Esophagus mucosa (tissue), 1 donor: ENCODE results near the gene IL12RB2. TPM values are rescaled to one million over a fixed set of nuclear protein-coding genes. Genes with fewer than 3 reads are reported as not detected.

Source experiments
- ATAC-seq: fragments of 200-7000 bp; cut with Tn5 transposase; one replicate; pipeline ENCODE4 v1.9.1; 2020
- total RNA-seq: library from RNA; stranded (reverse); gene quantifications from one replicate; pipeline ENCODE4 v1.2.4, GENCODE V29; 2023
- donor health status: DM: yes; HTN: yes; CAD: no.

Gene IL12RB2
- total RNA-seq, 1 donor from 2014 or later = 1.3 TPM

- peak; percentile 58 for ATAC-seq
Measured at GRCh38 chr1:67348586-67349252, 41.0 kb downstream of the IL12RB2 start.

GRCh38 chr1:67350783-67351182, 43.1 kb downstream of the IL12RB2 start:
- ATAC-seq = peak; percentile 43

- ATAC-seq = no peak
Measured at GRCh38 chr1:67352211-67352610, 44.5 kb downstream of the IL12RB2 start.

- peak; percentile 84 for ATAC-seq
Measured at GRCh38 chr1:67355745-67356424, 48.2 kb downstream of the IL12RB2 start.

GRCh38 chr1:67359592-67359991, 51.9 kb downstream of the IL12RB2 start:
- no peak for ATAC-seq

- no peak for ATAC-seq
Measured at GRCh38 chr1:67361641-67362040, 54.0 kb downstream of the IL12RB2 start.

- no peak for ATAC-seq
Measured at GRCh38 chr1:67367370-67368045, 59.8 kb downstream of the IL12RB2 start.

- no peak for ATAC-seq
Measured at GRCh38 chr1:67368046-67368514, 60.4 kb downstream of the IL12RB2 start.

- no peak for ATAC-seq
Measured at GRCh38 chr1:67371043-67371442, 63.4 kb downstream of the IL12RB2 start.

GRCh38 chr1:67371681-67372080, 64.0 kb downstream of the IL12RB2 start:
- no peak for ATAC-seq

- ATAC-seq = peak; percentile 21
Measured at GRCh38 chr1:67372136-67372535, 64.5 kb downstream of the IL12RB2 start.

- ATAC-seq = no peak
Measured at GRCh38 chr1:67372898-67373297, 65.2 kb downstream of the IL12RB2 start.

- peak; percentile 82 for ATAC-seq
Measured at GRCh38 chr1:67376381-67376780, 68.7 kb downstream of the IL12RB2 start.

- no peak for ATAC-seq
Measured at GRCh38 chr1:67377253-67377652, 69.6 kb downstream of the IL12RB2 start.

- no peak for ATAC-seq
Measured at GRCh38 chr1:67381154-67381553, 73.5 kb downstream of the IL12RB2 start.

- ATAC-seq = no peak
Measured at GRCh38 chr1:67382292-67382691, 74.6 kb downstream of the IL12RB2 start.

- no peak for ATAC-seq
Measured at GRCh38 chr1:67383999-67384638, 76.4 kb downstream of the IL12RB2 start.

GRCh38 chr1:67390041-67390887, 82.6 kb downstream of the IL12RB2 start:
- peak; percentile 81 for ATAC-seq

GRCh38 chr1:67393240-67393639, 85.6 kb downstream of the IL12RB2 start:
- ATAC-seq = peak; percentile 52

GRCh38 chr1:67393737-67394136, 86.1 kb downstream of the IL12RB2 start:
- ATAC-seq = no peak

- ATAC-seq = no peak
Measured at GRCh38 chr1:67394548-67394947, 86.9 kb downstream of the IL12RB2 start.
